SK-N-SH (cell line): ENCODE results near the gene TLR3. TPM values are rescaled to one million over a fixed set of nuclear protein-coding genes. Genes with fewer than 3 reads are reported as not detected.

Experiments
- CTCF ChIA-PET: fragments of 300-600, 350-600 bp; formaldehyde crosslinking; extraction: SDS; loops from one replicate; lab custom pipeline; 2021; lab: Yijun Ruan, JAX
- POLR2A ChIA-PET: fragments of 350-600 bp; sonication (Branson Sonifier 250); formaldehyde crosslinking; extraction: SDS; loops from one replicate; lab custom pipeline; 2020; ENCODE audit warnings: antibody characterized with exemption, inconsistent platforms; lab: Yijun Ruan, JAX
- DNase-seq: peaks from one replicate; pipeline ENCODE4 v3.0.0; 2012
- H2AFZ ChIP-seq: fragments of 200-600 bp; sonication (generic); 2 replicates; pipeline ENCODE4 v1.8.1; 2016; ENCODE audit warnings: antibody characterized with exemption, mild to moderate bottlenecking, low read depth
- H3F3A ChIP-seq: fragments of 200-600 bp; sonication (generic); replicated peaks from 2 replicates; pipeline ENCODE3; 2016; ENCODE audit warnings: antibody characterized with exemption, mild to moderate bottlenecking; ENCODE audit not compliant: insufficient read depth
- H3K27ac ChIP-seq, 2 experiments: fragments of 200-500 bp in 1 of 2; fragments of 200-600 bp in 1 of 2; sonication (Bioruptor generic) in 1 of 2; sonication (generic), shearing (Covaris generic) in 1 of 2; 2 replicates each; pipeline versions ENCODE4 v1.5.1 to v1.6.1; 2014 to 2016; ENCODE audit warnings: low read depth in 2 of 2, inconsistent platforms in 1 of 2, low read length in 1 of 2, mild to moderate bottlenecking in 1 of 2, mixed read lengths in 1 of 2
- H3K27me3 ChIP-seq: fragments of 200-600 bp; sonication (generic), shearing (Covaris generic); 2 replicates; pipeline ENCODE4 v1.6.1; 2016; ENCODE audit warnings: mixed run types; ENCODE audit not compliant: insufficient read depth
- H3K36me3 ChIP-seq, 2 experiments: fragments of 200-500 bp in 1 of 2; fragments of 200-600 bp in 1 of 2; sonication (Bioruptor generic) in 1 of 2; sonication (generic) in 1 of 2; replicated peaks in 1 of 2; 2 replicates each; pipeline versions ENCODE3 to v1.5.1; 2014 to 2016; ENCODE audit warnings: low read length in 1 of 2, mild to moderate bottlenecking in 1 of 2; ENCODE audit not compliant: insufficient read depth in 2 of 2, control insufficient read depth in 1 of 2
- H3K4me1 ChIP-seq, 2 experiments: fragments of 200-500 bp in 1 of 2; fragments of 200-600 bp in 1 of 2; sonication (Bioruptor generic) in 1 of 2; sonication (generic), shearing (Covaris generic) in 1 of 2; 2 replicates each; pipeline versions ENCODE4 v1.5.1 to v1.6.1; 2014 to 2016; ENCODE audit warnings: low read depth in 1 of 2, low read length in 1 of 2, mixed run types in 1 of 2; ENCODE audit not compliant: insufficient read depth in 2 of 2, control insufficient read depth in 1 of 2
- H3K4me2 ChIP-seq: fragments of 200-600 bp; sonication (generic), shearing (Covaris generic); 2 replicates; pipeline ENCODE4 v1.6.1; 2017; ENCODE audit warnings: mixed run types
- H3K4me3 ChIP-seq, 2 experiments: fragments of 200-500 bp in 1 of 2; fragments of 200-600 bp in 1 of 2; sonication (Bioruptor generic) in 1 of 2; sonication (generic), shearing (Covaris generic) in 1 of 2; 2 replicates each; pipeline versions ENCODE4 v1.5.1 to v1.8.1; 2014 to 2016; ENCODE audit warnings: low read depth in 2 of 2, inconsistent platforms in 1 of 2, low read length in 1 of 2, mild to moderate bottlenecking in 1 of 2, mixed read lengths in 1 of 2, moderate library complexity in 1 of 2
- H3K79me2 ChIP-seq: fragments of 200-600 bp; sonication (generic); 2 replicates; pipeline ENCODE4 v1.8.1; 2017; ENCODE audit warnings: mild to moderate bottlenecking; ENCODE audit not compliant: insufficient read depth
- H3K9ac ChIP-seq: fragments of 200-600 bp; sonication (generic); 2 replicates; pipeline ENCODE4 v1.6.1; 2017; ENCODE audit warnings: mixed run types
- H3K9me2 ChIP-seq: fragments of 200-600 bp; sonication (generic); 2 replicates; pipeline ENCODE4 v1.6.1; 2017; ENCODE audit warnings: mixed run types
- H3K9me3 ChIP-seq: fragments of 200-600 bp; sonication (generic); 2 replicates; pipeline ENCODE4 v1.6.1; 2017; ENCODE audit warnings: mixed run types, mild to moderate bottlenecking, moderate library complexity
- H4K20me1 ChIP-seq: fragments of 200-600 bp; sonication (generic); 2 replicates; pipeline ENCODE4 v1.6.1; 2017; ENCODE audit warnings: mild to moderate bottlenecking, mixed run types; ENCODE audit not compliant: insufficient read depth
- CHD2 ChIP-seq: fragments of 150-350 bp; IDR thresholded peaks from 2 replicates; pipeline ENCODE4 v1.6.1; 2018; ENCODE audit warnings: low read length; ENCODE audit not compliant: partially characterized antibody
- CTCF ChIP-seq: fragments of 200-600 bp; sonication (generic); IDR thresholded peaks from 2 replicates; pipeline ENCODE4 v1.6.1; 2017; ENCODE audit warnings: antibody characterized with exemption, mild to moderate bottlenecking, moderate library complexity
- EP300 ChIP-seq, 2 experiments: IDR thresholded peaks; 2 replicates each; pipeline versions ENCODE4 v1.4.0 to v1.6.1; 2012; ENCODE audit warnings: borderline replicate concordance in 1 of 2, low read depth in 1 of 2, low read length in 1 of 2
- FOSL2 ChIP-seq: IDR thresholded peaks from 2 replicates; pipeline ENCODE4 v1.4.0; 2012; ENCODE audit warnings: low read depth, mild to moderate bottlenecking, moderate library complexity, borderline replicate concordance
- FOXJ3 ChIP-seq: sonication (generic); formaldehyde crosslinking; IDR thresholded peaks from 2 replicates; pipeline ENCODE4 v1.5.1; 2020; ENCODE audit warnings: mild to moderate bottlenecking, missing genetic modification reagents
- GATA2 ChIP-seq: sonication (generic); formaldehyde crosslinking; IDR thresholded peaks from 2 replicates; pipeline ENCODE4 v1.5.0; 2020; ENCODE audit warnings: mild to moderate bottlenecking, missing genetic modification reagents
- MXI1 ChIP-seq: IDR thresholded peaks from 2 replicates; pipeline ENCODE4 v1.6.1; 2012; ENCODE audit warnings: mild to moderate bottlenecking, low read depth, low read length, improper control_type of control experiment
- RXRA ChIP-seq: IDR thresholded peaks from 2 replicates; pipeline ENCODE4 v1.4.0; 2012; ENCODE audit warnings: low read depth, mild to moderate bottlenecking, borderline replicate concordance
- WGBS: methylation state at CpG from one replicate; pipeline ENCODE4 v1.1.6; 2017; ENCODE audit warnings: low lambda C conversion rate; 5-methylcytosine and 5-hydroxymethylcytosine counted together
- polyA plus RNA-seq, 3 experiments: library from polyadenylated mRNA; depleted of rRNA; stranded (reverse); fragments of >200 nt; gene quantifications; 2 replicates each; pipeline ENCODE4 v1.2.3, GENCODE V29; 2012
- TF ChIP-seq, protein P1 (sequence below): IDR thresholded peaks from 2 replicates; pipeline ENCODE4 v1.6.1; 2012; ENCODE audit warnings: mild to moderate bottlenecking, low read depth, low read length, moderate library complexity

TLR3 gene
- polyA plus RNA-seq, 1 of the 3 experiments (the other 2 are of a cell fraction), result 0.51 TPM

- no peak overlapping the region for H3K4me3 ChIP-seq
- no peak overlapping the region for H2AFZ ChIP-seq
- H3K79me2 ChIP-seq, result no peaks in the 10 kb centered on the region
- H3F3A ChIP-seq, result no peaks in the 10 kb centered on the region
- TF ChIP-seq RXRA, result no peak
- TF ChIP-seq CTCF, result no peak
- no peak for TF ChIP-seq FOSL2
- no peak overlapping the region for H3K9ac ChIP-seq
- H3K36me3 ChIP-seq, result no peaks in the 10 kb centered on the region
- no peak overlapping the region for H3K4me2 ChIP-seq
- ChIA-PET POLR2A (no interaction called here), CTCF (interaction anchor here (0.9 to 3.7 kb wide), 2 partner anchors 110 to 388 kb away, joined by 3 to 17 read pairs; no protein-coding TSS in a partner anchor)
- no peak for DNase-seq
- H3K9me3 ChIP-seq, result no peaks in the 10 kb centered on the region
- no peaks in the 10 kb centered on the region for H3K9me2 ChIP-seq
- no peaks in the 10 kb centered on the region for H4K20me1 ChIP-seq
- WGBS, result 42% methylated on average over 5 of the region's 5 CpGs
- no peak overlapping the region for H3K27ac ChIP-seq
- H3K27me3 ChIP-seq, result no peaks in the 10 kb centered on the region; the same call in 1 of the 2 replicates
- peaks cover 0 to 29% of the 10 kb centered on the region in 2 experiments; a peak in 2 of 4 replicates for H3K4me1 ChIP-seq
These were observed 41.6 kb upstream of the TLR3 start for GRCh38 chr4:186027405-186027804.

DNA sequence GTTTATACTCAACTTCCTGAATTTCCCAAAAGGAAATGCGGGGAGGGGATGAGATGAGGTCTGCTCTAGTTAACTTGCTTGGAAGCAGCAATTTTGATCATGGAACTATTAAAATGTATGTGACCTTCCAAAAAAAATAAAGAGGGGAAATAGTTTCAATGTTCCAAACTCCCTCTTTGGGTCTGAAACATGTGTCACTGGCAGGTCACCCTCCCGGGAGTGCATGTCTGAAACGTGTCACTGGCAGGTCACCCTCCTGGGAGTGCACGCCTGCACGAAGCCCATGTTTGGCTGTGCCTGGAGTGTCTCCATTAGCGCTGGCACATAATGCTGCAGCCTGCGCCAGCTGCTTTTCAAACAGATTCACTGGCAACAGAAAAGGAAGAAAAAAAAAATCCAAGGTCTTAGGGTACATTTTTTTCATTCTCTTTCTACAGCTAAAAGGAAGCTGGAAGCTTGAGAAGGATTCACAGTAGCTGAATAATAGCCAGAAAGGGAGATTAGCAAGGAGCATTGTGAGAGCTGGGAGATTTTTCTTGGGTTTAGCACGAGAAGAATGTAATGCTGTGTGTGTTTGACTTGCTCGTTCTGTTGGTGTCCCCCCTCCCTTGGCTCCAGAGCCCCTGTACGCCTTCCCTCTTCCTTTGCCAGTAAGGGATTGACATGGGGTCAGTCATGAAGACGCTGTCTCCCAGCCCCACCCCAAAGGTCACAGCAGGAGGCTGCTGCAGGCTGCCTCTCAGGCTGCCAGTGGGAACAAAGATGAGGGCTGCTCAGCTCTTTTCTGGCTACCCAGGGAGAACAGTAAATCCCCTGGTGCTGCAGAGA, 39.2 kb upstream of the TLR3 start:
- H3K27ac ChIP-seq, result peak overlapping the region in 1 of 2 experiments; percentile 96; a peak in 2 of 4 replicates
- WGBS, result 30% methylated on average over 11 of the region's 11 CpGs
- H4K20me1 ChIP-seq, result no peaks in the 10 kb centered on the region
- no peak for TF ChIP-seq RXRA
- peak; percentile 45 for TF ChIP-seq CHD2
- peak; percentile 25; the same call in 1 of the 2 replicates for TF ChIP-seq FOXJ3
- TF ChIP-seq GATA2, result peak; percentile 13; the same call in 1 of the 2 replicates
- TF ChIP-seq, protein P1, sequence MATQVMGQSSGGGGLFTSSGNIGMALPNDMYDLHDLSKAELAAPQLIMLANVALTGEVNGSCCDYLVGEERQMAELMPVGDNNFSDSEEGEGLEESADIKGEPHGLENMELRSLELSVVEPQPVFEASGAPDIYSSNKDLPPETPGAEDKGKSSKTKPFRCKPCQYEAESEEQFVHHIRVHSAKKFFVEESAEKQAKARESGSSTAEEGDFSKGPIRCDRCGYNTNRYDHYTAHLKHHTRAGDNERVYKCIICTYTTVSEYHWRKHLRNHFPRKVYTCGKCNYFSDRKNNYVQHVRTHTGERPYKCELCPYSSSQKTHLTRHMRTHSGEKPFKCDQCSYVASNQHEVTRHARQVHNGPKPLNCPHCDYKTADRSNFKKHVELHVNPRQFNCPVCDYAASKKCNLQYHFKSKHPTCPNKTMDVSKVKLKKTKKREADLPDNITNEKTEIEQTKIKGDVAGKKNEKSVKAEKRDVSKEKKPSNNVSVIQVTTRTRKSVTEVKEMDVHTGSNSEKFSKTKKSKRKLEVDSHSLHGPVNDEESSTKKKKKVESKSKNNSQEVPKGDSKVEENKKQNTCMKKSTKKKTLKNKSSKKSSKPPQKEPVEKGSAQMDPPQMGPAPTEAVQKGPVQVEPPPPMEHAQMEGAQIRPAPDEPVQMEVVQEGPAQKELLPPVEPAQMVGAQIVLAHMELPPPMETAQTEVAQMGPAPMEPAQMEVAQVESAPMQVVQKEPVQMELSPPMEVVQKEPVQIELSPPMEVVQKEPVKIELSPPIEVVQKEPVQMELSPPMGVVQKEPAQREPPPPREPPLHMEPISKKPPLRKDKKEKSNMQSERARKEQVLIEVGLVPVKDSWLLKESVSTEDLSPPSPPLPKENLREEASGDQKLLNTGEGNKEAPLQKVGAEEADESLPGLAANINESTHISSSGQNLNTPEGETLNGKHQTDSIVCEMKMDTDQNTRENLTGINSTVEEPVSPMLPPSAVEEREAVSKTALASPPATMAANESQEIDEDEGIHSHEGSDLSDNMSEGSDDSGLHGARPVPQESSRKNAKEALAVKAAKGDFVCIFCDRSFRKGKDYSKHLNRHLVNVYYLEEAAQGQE, result no peak
- peak; percentile 85 for TF ChIP-seq MXI1
- peak in 1 of 2 experiments; percentile 39; a peak in 1 of 4 replicates for TF ChIP-seq EP300 (IDR thresholded peaks at IDR 0.05; ENCODE audit: borderline replicate concordance in 1 of 2, low read depth in 1 of 2, low read length in 1 of 2)
- peak; percentile 73 for DNase-seq
- H3K4me3 ChIP-seq, result no peak overlapping the region; a peak in 1 of 4 replicates
- peaks cover 0 to 29% of the 10 kb centered on the region in 2 experiments; a peak in 2 of 4 replicates for H3K4me1 ChIP-seq
- ChIA-PET CTCF (interaction anchor here (0.7 to 2.5 kb wide), 6 partner anchors 8 to 432 kb away, joined by 3 to 14 read pairs (median 4); no protein-coding TSS in a partner anchor), POLR2A (interaction anchor here (1.0 kb wide), 1 partner anchor 27 kb away, joined by 3 read pairs; no protein-coding TSS in a partner anchor)
- H3K79me2 ChIP-seq, result no peaks in the 10 kb centered on the region
- no peaks in the 10 kb centered on the region; the same call in 1 of the 2 replicates for H3K27me3 ChIP-seq
- H3K9ac ChIP-seq, result no peak overlapping the region
- no peaks in the 10 kb centered on the region for H3F3A ChIP-seq
- H3K4me2 ChIP-seq, result no peak overlapping the region; the same call in 1 of the 2 replicates
- no peaks in the 10 kb centered on the region for H3K9me2 ChIP-seq
- H3K36me3 ChIP-seq, result no peaks in the 10 kb centered on the region
- H2AFZ ChIP-seq, result no peak overlapping the region
- H3K9me3 ChIP-seq, result no peaks in the 10 kb centered on the region
